Psoas muscle (tissue), 8 donors: ENCODE data around the gene RASSF8. TPM values are rescaled to one million over a fixed set of nuclear protein-coding genes. Genes with fewer than 3 reads are reported as not detected.
A peak's percentile ranks its signal among the peaks of the same experiment; 100 is the strongest.

Experiments used
- ATAC-seq, 4 donors: fragments of 200-7000 bp; cut with Tn5 transposase; one replicate each; pipeline ENCODE4 v1.9.1; 2020; ENCODE audit warnings: moderate library complexity in 3 of 4, mild to moderate bottlenecking in 2 of 4
- DNase-seq, 2 donors: peaks; one replicate each; pipeline ENCODE4 v3.0.0-alpha.2; 2020
- H3K27ac ChIP-seq: fragments of 200-600 bp; one replicate; pipeline ENCODE4 v1.8.0; 2022
- H3K27me3 ChIP-seq, 3 donors: fragments of 200-600 bp in 1 of 3; one replicate each; pipeline versions ENCODE4 v1.6.1 to v1.8.0; 2013 to 2022; ENCODE audit warnings: low read length in 2 of 3, mild to moderate bottlenecking in 2 of 3, moderate library complexity in 1 of 3; ENCODE audit not compliant: insufficient read depth in 3 of 3
- H3K36me3 ChIP-seq, 2 donors: fragments of 200-600 bp in 1 of 2; one replicate each; pipeline versions ENCODE4 v1.6.1 to v1.8.0; 2013 to 2022; ENCODE audit warnings: low read depth in 1 of 2, mild to moderate bottlenecking in 1 of 2, moderate library complexity in 1 of 2; ENCODE audit not compliant: insufficient read depth in 1 of 2
- H3K4me1 ChIP-seq: fragments of 200-600 bp; one replicate; pipeline ENCODE4 v1.8.0; 2022
- H3K4me3 ChIP-seq: fragments of 200-600 bp; one replicate; pipeline ENCODE4 v1.8.0; 2022; ENCODE audit warnings: mild to moderate bottlenecking
- H3K9me3 ChIP-seq: fragments of 200-600 bp; one replicate; pipeline ENCODE4 v1.8.0; 2022
- WGBS, 3 donors: extraction: QIAGEN DNeasy Blood & Tissue Kit; methylation state at CpG; one replicate each; pipeline versions ENCODE4 v1.1.6 to v1.1.7; 2013; 5-methylcytosine and 5-hydroxymethylcytosine counted together
- intact Hi-C, 2 donors: fragments of 100-400 bp; cut with DNase I; formaldehyde crosslinking; loops; one replicate each; pipeline versions ENCODE4 v1.11.0 to v1.14.2; 2022
- polyA plus RNA-seq, 3 donors: library from polyadenylated mRNA; stranded (reverse); fragments of 200-250 nt; gene quantifications; one replicate each; pipeline ENCODE4 v1.2.3, GENCODE V29; 2013
- total RNA-seq, 4 donors: library from RNA; stranded (reverse); fragmentation: NEBNext Ultra II Directional in 2 of 4; extraction: Animal tissue kit (Norgen Biotek cat#: 25700) in 2 of 4; gene quantifications; one replicate each; pipeline versions ENCODE4 v1.2.1 to v1.2.4, GENCODE V29; 2021 to 2023
- TF ChIP-seq, protein P1 (sequence below): fragments of 200-600 bp; IDR thresholded peaks from one replicate; pipeline ENCODE4 v1.8.0; 2022; ENCODE audit warnings: antibody characterized with exemption
- donor health status: healthy with polysubstance abuse.
- donor health status: DM: no; HTN: no; CAD: no; lungs with moderate emphysema.
- donor health status: Bipolar disorder and iron deficiency.
- donor health status: healthy.
- donor health status: DM: yes; HTN: yes; CAD: no.
- donor health status: DM: no; HTN: no; CAD: no.
- donor health status: DM: no; HTN: no; CAD: no.
- donor health status: DM: yes; HTN: yes; CAD: no.

RASSF8 gene
- total and polyA plus RNA-seq, 7 donors, result 7.7 to 80.3 (median 41.9) TPM

DNA sequence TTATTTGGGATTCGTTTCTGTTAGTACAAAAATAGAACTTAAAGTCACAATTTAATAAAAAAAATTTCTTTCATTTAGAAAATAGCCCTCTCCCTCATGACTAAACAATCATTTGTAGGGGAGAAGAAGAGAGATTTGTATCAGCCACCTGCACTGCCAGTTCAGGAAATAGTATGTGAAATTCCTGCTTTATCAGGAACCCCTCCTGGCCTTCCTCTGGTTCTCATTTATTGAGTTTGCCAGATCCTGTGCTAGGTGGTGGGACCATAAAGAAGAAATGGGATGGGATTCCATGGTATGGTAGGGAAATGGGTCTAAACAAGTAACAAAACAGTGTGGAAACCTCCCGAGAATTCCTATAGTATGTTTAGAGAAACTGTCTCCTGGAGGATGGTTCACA, 30.0 kb downstream of the RASSF8 start:
- ATAC-seq (no peak), DNase-seq (no peak)
- Histone ChIP-seq H3K27ac (no peak overlapping the region), H3K9me3 (no peaks in the 10 kb centered on the region), H3K36me3 (no peaks in the 10 kb centered on the region), H3K4me3 (no peak overlapping the region), H3K27me3 (no peaks in the 10 kb centered on the region), H3K4me1 (peaks cover 56% of the 10 kb centered on the region)
- intact Hi-C loops, result no loop called here
- WGBS, 3 donors, result 55 to 64% (median 57%) methylated on average over 2 of the region's 2 CpGs
- TF ChIP-seq, protein P1, sequence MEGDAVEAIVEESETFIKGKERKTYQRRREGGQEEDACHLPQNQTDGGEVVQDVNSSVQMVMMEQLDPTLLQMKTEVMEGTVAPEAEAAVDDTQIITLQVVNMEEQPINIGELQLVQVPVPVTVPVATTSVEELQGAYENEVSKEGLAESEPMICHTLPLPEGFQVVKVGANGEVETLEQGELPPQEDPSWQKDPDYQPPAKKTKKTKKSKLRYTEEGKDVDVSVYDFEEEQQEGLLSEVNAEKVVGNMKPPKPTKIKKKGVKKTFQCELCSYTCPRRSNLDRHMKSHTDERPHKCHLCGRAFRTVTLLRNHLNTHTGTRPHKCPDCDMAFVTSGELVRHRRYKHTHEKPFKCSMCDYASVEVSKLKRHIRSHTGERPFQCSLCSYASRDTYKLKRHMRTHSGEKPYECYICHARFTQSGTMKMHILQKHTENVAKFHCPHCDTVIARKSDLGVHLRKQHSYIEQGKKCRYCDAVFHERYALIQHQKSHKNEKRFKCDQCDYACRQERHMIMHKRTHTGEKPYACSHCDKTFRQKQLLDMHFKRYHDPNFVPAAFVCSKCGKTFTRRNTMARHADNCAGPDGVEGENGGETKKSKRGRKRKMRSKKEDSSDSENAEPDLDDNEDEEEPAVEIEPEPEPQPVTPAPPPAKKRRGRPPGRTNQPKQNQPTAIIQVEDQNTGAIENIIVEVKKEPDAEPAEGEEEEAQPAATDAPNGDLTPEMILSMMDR, result no peak

DNA sequence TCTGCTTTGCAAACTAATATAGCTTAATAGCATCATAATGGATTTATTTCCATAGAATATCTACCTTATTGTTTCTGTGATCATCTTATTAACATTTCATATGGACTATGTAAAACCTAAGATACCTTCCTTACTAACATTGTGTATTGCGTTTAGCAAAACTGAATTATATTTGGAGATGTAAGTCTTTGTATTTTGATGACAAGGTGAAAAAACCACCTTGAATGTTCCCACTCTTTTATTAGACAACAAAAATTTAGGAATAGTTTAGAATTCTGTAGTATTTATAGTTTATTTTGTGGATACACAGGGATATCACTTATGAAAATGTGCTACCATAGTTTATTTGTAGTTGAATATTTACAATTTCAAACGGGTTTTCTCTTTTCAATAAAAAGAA, 32.0 kb downstream of the RASSF8 start:
- DNase-seq (no peak), ATAC-seq (no peak)
- intact Hi-C loops, result no loop called here
- no peaks in the 10 kb centered on the region for H3K36me3 ChIP-seq
- no peak overlapping the region for H3K27ac ChIP-seq
- peaks cover 60% of the 10 kb centered on the region for H3K4me1 ChIP-seq
- no peaks in the 10 kb centered on the region for H3K27me3 ChIP-seq
- no peaks in the 10 kb centered on the region for H3K9me3 ChIP-seq
- H3K4me3 ChIP-seq, result no peak overlapping the region
- WGBS, 3 donors, result 91 to 96% (median 92%) methylated on average over 2 of the region's 2 CpGs
- TF ChIP-seq, protein P1, result no peak

DNA sequence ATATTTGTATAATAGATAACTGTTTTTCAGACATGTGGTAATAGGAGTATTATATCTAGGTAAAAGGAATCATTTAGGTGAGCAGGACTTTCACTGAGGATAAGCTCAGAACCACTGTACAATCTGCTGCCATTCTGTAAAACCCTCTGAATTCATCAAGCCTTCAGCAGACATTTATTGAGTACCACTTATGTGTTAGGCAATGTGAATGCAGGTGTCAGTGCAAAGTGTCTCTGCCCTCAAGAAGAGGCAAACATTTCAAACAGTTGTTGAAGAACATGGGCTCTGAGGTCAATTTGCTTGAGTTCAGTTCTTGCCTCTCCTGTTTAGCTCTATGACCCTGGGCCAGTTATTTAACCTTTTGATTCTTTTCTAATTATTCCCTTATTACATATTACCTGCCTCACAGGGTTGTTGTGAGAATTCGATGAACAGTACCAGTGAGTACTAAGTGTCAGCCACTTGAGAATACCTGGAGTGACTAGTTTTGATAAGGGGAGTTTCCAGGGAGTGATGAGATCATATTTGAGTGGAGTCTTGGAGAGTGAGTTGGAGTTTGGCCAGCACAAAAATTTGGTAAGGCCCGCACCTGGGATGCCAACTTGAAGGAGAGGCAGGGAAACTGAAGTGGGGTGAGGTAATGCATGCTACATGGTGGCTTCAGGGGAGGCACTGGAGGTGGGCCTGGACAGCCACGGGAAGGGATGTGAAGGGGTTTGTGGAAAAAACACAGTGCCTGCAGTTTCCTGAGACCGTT, 33.7 kb downstream of the RASSF8 start:
- H3K27ac ChIP-seq, result no peak overlapping the region
- TF ChIP-seq, protein P1, result no peak
- no peak overlapping the region for H3K4me3 ChIP-seq
- ATAC-seq (no peak), DNase-seq (no peak)
- H3K36me3 ChIP-seq, result no peaks in the 10 kb centered on the region
- WGBS, 3 donors, result 70 to 86% (median 84%) methylated on average over 4 of the region's 4 CpGs
- intact Hi-C loops, result no loop called here
- H3K27me3 ChIP-seq, result no peaks in the 10 kb centered on the region
- H3K4me1 ChIP-seq, result peaks cover 52% of the 10 kb centered on the region
- H3K9me3 ChIP-seq, result no peaks in the 10 kb centered on the region

DNA sequence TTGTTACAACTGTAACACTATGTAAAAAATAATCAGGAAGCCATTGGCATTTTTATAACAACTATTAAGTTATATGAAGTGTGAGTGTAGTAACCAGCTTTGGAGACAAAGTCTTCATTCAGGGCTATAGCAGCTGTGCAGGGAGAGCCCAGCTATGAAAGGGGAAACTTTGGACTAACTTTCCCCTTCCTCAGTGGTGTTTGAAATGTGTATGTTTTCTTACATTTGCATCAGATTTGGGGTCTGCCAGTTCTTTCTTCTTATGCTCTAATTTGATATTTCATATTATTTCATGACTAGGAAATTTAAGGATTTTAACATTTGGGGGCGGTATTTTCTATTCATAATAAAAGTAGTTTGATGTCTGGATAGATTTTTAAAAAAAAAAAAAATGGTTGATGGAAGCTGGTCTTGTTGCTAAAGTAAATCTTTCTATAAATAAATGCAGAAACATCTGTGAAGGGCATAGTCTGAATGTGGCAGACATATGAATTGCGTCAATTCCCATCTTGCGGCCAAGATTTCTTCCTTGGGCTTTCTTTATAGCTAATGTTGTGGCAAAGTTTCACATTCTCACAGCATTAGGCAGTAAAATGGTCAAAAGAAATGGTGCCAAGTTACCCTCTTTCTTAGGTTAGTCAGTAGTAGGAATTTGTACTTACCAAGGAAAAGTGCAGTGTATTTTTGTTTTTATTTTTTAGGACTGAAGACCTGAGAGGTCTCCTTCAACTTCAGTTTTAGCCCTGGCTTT, 35.6 kb downstream of the RASSF8 start:
- peaks cover 49% of the 10 kb centered on the region for H3K4me1 ChIP-seq
- TF ChIP-seq, protein P1, result no peak
- no peaks in the 10 kb centered on the region for H3K9me3 ChIP-seq
- WGBS, 3 donors, result 47 to 55% (median 48%) methylated on average over 3 of the region's 3 CpGs
- H3K36me3 ChIP-seq, result no peaks in the 10 kb centered on the region
- H3K27ac ChIP-seq, result peak overlapping the region; percentile 19
- H3K27me3 ChIP-seq, result no peaks in the 10 kb centered on the region
- H3K4me3 ChIP-seq, result no peak overlapping the region
- intact Hi-C loops, result no loop called here
- DNase-seq (no peak), ATAC-seq (peak in 2 of 4 donors; percentile 67 to 68)
